Measurements from ENCODE around the gene CDH15.
"Not testable (repeated sequence)": the region's sequence is repeated elsewhere in the genome, so short reads cannot be mapped to it uniquely, and the experiment has no call there.

Gene CDH15

DNA sequence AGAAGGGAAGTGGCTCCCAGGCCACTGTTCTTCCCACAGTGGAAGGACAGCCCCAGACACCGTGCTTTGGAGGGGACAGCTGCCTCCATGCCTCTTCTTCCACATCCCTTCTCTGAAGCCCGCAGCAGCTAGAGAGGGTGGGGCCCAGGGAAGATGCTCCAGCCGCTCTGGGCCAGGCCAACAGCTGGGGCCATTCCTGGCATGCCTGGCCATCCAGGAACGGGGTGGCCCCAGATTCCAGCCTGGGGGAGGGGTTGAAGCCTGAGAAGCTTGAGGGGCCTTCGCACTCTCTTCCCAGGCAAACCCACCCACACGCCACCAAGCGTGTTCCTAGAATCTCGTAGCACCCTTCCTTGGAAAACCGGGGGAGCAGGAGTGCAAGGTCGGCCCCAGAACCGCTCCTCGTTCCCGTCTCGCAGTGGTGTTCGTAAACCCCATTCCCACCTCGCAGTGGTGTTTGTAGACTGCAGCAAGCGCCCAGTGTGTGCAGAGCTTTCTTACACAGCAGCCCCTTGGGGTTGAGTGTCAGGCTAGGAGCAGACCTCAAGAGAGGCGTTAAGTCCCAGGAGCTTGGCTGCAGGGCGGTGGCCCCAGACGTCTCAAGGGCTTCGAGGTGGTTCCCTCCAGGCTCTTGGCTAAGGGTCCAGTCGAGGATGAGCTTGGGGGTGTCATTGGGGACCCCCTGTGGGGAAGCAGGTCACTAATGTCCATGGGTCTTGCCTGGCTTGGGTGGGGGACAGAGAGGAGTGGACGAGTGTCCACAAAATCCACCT lies 2.7 kb downstream of the CDH15 start:
- no peak for DNase-seq

- no peak for DNase-seq
Observed at GRCh38 chr16:89174877-89175276, 3.3 kb downstream of the CDH15 start.

GRCh38 chr16:89175280-89176146 lies 4.0 kb downstream of the CDH15 start:
- no peak for DNase-seq

- no peak for DNase-seq
Observed at GRCh38 chr16:89176147-89176690, 4.7 kb downstream of the CDH15 start.

DNA sequence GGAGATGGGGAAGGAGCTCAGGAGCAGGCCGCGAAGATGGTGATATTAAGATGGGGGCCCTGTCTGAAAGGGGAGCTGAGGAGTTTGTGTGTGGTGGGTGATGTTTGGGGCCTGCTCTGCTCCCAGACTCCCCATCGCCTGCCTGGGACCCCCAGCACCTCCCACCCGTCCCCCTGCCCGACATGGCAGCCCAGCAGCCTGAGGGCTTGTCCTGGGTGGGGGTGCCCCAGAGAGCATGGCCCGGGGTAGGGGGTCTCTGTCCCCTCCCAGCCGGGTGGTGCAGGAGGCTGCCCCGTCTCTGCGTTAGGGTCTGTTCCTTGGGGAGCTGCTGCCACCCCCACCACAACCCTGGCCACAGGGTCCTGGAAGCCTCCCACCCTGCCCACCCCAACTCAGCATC lies 5.2 kb downstream of the CDH15 start:
- no peak for DNase-seq

DNA sequence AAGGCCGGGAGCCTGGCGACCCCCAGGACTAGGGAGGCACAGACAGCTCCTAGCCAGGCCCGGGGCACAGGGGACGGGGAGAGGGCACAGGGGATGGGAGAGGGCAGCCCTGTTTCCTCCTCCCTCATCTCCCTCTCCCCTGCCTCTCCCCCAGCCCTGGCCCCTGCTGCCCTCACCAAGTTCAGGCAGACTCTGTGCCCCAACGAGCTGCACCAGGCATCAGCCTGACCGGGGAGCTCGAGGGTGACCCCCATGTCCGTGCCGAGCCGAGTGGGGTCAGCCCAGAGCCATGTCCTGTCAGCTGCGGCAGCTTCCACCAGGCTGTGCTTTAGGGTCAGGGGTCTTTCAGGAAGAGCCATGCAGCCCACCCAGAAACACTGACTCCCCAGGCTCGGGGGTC lies 6.0 kb downstream of the CDH15 start:
- DNase-seq: no peak

GRCh38 chr16:89178453-89179147 lies 7.1 kb downstream of the CDH15 start:
- no peak for DNase-seq

DNA sequence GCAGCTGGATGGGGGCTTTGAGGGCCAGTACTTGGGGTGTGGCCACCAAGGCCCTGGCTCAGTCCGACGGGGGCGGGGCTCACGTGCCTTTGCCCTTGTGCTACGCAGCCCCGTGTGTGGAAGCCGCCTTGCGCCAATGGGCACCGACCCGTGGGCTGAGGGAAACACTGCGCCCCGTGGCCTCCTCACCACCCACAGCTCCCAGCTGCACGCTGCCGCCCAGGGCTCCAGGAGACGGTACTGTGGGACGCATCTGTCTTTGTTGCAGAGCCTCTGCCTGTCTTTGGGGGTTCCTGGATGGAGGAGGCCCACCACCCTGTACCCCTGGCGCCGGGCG lies 7.6 kb downstream of the CDH15 start:
- DNase-seq: no peak

DNA sequence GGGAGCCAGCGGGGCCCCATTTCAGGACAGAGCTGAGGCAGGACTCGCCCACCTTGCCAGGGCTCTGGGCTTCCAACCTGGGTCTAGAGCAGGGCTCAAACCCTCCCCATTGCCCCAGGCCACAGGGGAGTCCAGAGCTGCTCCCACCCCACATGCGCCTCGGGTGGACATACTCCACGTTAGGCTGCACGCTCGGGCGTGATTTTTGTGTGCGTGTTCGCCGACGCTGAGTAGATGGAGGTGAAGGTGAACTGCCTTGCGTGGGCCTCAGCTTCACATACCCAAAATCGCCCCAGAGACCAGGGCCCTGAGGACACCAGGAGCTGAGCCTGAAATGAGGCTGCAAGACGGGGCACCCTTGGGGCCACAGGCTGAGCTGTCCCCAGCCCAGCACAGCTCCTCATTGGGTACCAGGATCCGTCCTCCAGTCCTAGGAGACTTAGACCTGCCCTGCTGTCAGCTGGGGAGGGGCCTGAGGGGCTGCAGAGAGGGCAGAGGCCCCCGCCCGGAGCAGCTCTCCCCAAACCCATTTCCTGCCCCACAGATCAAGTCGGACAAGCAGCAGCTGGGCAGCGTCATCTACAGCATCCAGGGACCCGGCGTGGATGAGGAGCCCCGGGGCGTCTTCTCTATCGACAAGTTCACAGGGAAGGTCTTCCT lies 8.2 kb downstream of the CDH15 start:
- no peak for DNase-seq

DNA sequence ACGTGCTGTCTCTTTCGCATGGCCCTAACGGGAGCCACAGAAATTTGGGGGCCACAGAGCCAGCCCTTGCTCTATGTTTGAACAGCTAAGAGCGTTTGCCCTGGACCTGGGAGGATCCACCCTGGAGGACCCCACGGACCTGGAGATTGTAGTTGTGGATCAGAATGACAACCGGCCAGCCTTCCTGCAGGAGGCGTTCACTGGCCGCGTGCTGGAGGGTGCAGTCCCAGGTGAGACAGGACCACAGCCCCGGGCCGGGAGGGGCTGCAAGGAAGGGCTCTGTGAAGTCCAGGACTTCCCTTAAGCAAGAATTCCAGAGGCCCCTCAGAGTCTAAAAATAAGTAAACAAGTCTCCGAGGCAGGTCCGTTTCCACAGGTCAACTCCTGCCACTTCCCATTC lies 11.9 kb downstream of the CDH15 start:
- DNase-seq: no peak

DNA sequence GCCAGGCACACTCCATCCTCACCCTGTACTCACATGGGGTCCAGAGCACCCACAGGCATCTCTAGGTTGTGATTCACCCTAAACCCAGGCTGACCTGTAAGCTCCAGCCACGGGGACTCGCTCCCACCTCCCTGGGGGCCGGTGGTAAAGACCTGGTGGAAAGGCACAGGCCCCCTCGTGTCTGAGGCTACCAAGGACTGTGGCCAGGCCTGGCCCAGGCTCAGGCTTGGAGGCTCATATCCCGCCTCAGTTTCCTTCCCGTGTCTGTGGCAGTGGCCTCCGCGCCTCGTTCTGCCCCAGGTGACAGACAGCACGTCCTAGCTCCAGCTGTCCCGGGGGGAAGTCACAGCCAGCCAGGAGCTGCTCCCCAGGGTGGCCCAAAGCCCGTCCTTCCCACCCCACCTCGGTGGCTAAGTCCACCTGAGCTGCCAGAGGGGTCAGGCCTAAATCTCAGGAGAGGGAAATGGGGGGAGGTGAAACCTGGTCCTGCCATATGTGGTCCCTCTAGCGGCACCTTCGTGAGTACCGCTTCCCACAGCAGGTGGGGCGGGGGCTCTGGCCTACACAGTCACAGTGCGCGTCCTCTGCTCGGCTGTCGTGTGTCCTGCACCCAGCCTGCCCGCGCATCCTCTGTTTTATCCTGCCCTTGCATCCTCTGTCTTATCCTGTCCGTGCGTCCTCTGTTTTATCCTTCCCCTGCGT lies 12.6 kb downstream of the CDH15 start:
- no peak for DNase-seq

DNA sequence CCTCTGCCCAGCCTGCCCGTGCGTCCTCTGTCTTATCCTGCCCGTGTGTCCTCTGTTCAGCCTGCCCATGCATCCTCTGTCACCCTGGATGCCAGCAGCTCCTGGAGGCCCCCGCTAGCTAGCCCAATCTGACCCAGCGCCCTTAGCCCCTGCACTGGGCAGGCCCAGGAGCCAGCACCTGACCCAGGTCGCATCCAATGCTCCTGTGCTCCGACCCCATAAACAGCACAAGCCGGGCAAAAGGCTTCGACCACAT lies 13.1 kb downstream of the CDH15 start:
- no peak for DNase-seq

- DNase-seq: no peak
Observed at GRCh38 chr16:89184933-89185794, 13.6 kb downstream of the CDH15 start.

GRCh38 chr16:89185887-89186592 lies 14.5 kb downstream of the CDH15 start:
- not testable (repeated sequence) for DNase-seq

GRCh38 chr16:89186593-89187031 lies 15.1 kb downstream of the CDH15 start:
- not testable (repeated sequence) for DNase-seq

DNA sequence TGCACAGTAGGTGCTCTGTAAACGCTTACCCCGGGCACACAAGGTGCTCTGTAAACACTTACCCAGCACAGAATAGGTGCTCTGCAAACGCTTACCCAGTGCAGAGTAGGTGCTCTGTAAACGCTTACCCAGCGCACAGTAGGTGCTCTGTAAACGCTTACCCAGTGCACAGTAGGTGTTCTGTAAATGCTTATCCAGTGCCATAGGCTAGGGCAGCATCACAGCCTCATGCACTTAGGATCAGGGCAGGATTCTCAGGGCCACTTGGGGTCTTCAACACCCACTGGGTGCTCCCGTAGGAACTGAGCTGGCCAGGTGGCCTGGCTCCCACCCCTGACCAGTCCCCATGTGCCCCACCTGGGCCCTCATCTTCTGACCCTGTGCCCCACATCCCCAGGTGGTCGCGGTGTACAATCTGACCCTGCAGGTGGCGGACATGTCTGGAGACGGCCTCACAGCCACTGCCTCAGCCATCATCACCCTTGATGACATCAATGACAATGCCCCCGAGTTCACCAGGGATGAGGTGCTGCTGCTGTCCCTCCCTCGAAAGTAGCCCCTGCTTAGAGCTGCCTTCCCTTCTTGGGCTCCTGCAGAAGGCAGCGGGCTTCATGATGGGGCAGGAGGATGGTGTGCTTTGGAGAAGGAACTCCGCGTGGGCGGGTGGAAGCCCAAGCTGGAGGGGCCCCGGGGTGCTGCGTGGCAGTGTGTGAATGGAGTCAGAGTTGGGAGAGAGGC lies 15.7 kb downstream of the CDH15 start:
- no peak for DNase-seq

DNA sequence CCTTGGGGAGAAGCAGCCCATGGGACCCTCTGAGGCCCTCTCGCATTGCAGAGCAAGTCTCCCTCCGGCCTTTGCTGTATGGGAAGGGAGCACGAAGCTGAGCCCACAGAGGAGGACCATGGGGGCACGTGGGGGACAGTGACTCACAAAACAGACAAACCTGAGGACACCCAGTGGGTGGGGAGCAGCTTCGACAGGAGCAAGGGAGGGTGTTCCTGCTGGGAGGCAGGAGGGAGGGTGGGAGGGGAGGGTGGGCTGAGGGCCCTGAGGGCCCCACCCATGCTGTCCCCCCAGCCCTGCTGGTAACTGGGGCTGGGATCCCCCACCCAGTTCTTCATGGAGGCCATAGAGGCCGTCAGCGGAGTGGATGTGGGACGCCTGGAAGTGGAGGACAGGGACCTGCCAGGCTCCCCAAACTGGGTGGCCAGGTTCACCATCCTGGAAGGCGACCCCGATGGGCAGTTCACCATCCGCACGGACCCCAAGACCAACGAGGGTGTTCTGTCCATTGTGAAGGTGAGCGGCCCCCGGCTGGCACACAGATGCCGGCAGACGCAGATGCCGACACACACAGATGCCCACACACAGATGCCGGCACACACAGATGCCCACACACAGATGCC lies 16.3 kb downstream of the CDH15 start:
- no peak for DNase-seq

GRCh38 chr16:89188471-89189357 lies 17.2 kb downstream of the CDH15 start:
- not testable (repeated sequence) for DNase-seq

All from NCI-H226 (cell line).